Esophagus squamous epithelium (tissue), 4 donors: ENCODE data around the gene PLEKHA8.

Experiments used
- CTCF ChIP-seq, 6 experiments: fragments of 450-650 bp in 4 of 6; fragments of 200-600 bp in 2 of 6; sonication (generic) in 2 of 6; IDR thresholded peaks; one replicate each; pipeline ENCODE4 v1.5.1; 2016 to 2019; ENCODE audit warnings: antibody characterized with exemption in 6 of 6, mild to moderate bottlenecking in 4 of 6, moderate library complexity in 4 of 6
- POLR2A ChIP-seq, 4 donors: fragments of 450-650 bp; IDR thresholded peaks; one replicate each; pipeline ENCODE4 v1.6.1; 2017; ENCODE audit warnings: antibody characterized with exemption in 4 of 4, mild to moderate bottlenecking in 4 of 4, moderate library complexity in 3 of 4

GRCh38 chr7:30062587-30062986 is 34.4 kb downstream of the PLEKHA8 start:
- TF ChIP-seq CTCF (IDR thresholded peaks at IDR 0.05) = peak; percentile 19 to 54 (median 40)
- TF ChIP-seq POLR2A (IDR thresholded peaks at IDR 0.05) = no peak
